Activated naive CD8-positive, alpha-beta T cell (primary cell): ENCODE measurements around the gene MOB1A.
A peak's percentile ranks its signal among the peaks of the same experiment; 100 is the strongest.

ENCODE experiments used
- H3K27ac Mint-ChIP-seq: one replicate; pipeline ENCODE4 v1.8.0; 2021; ENCODE audit warnings: mixed read lengths
- H3K27me3 Mint-ChIP-seq: one replicate; pipeline ENCODE4 v1.8.0; 2021; ENCODE audit warnings: mixed read lengths
- H3K36me3 Mint-ChIP-seq: one replicate; pipeline ENCODE4 v1.8.0; 2021; ENCODE audit warnings: mixed read lengths
- H3K4me1 Mint-ChIP-seq: one replicate; pipeline ENCODE4 v1.8.0; 2021; ENCODE audit warnings: low read depth, mixed read lengths
- H3K4me3 Mint-ChIP-seq: one replicate; pipeline ENCODE4 v1.8.0; 2021; ENCODE audit warnings: mild to moderate bottlenecking, mixed read lengths
- H3K9me3 Mint-ChIP-seq: one replicate; pipeline ENCODE4 v1.8.0; 2021; ENCODE audit warnings: low read depth, mixed read lengths

MOB1A gene

GRCh38 chr2:74186038-74186437, 7.4 kb upstream of the MOB1A start:
- H3K27ac Mint-ChIP-seq = no peak overlapping the region
- no peaks in the 10 kb centered on the region for H3K36me3 Mint-ChIP-seq
- H3K4me1 Mint-ChIP-seq = peaks cover 5% of the 10 kb centered on the region
- H3K27me3 Mint-ChIP-seq = no peaks in the 10 kb centered on the region
- H3K9me3 Mint-ChIP-seq = no peaks in the 10 kb centered on the region
- H3K4me3 Mint-ChIP-seq = no peak overlapping the region

GRCh38 chr2:74183878-74184277, 5.2 kb upstream of the MOB1A start:
- Mint-ChIP-seq H3K36me3 (no peaks in the 10 kb centered on the region), H3K27ac (peak overlapping the region; percentile 2), H3K4me1 (peaks cover 9% of the 10 kb centered on the region), H3K4me3 (no peak overlapping the region), H3K9me3 (no peaks in the 10 kb centered on the region), H3K27me3 (no peaks in the 10 kb centered on the region)

- Mint-ChIP-seq H3K4me1 (peaks cover 16% of the 10 kb centered on the region), H3K9me3 (no peaks in the 10 kb centered on the region), H3K36me3 (no peaks in the 10 kb centered on the region), H3K4me3 (no peak overlapping the region), H3K27me3 (no peaks in the 10 kb centered on the region), H3K27ac (no peak overlapping the region)
Observed at GRCh38 chr2:74181739-74182138, 3.1 kb upstream of the MOB1A start.

- H3K36me3 Mint-ChIP-seq = no peaks in the 10 kb centered on the region
- no peaks in the 10 kb centered on the region for H3K9me3 Mint-ChIP-seq
- no peaks in the 10 kb centered on the region for H3K27me3 Mint-ChIP-seq
- peak overlapping the region; percentile 91 for H3K27ac Mint-ChIP-seq
- peak overlapping the region; percentile 94 for H3K4me3 Mint-ChIP-seq
- peaks cover 32% of the 10 kb centered on the region for H3K4me1 Mint-ChIP-seq
Observed at GRCh38 chr2:74179063-74179865, 585 bp upstream of the MOB1A start.

- no peaks in the 10 kb centered on the region for H3K9me3 Mint-ChIP-seq
- no peaks in the 10 kb centered on the region for H3K27me3 Mint-ChIP-seq
- H3K36me3 Mint-ChIP-seq = no peaks in the 10 kb centered on the region
- H3K4me3 Mint-ChIP-seq = peak overlapping the region; percentile 94
- peaks cover 39% of the 10 kb centered on the region for H3K4me1 Mint-ChIP-seq
- H3K27ac Mint-ChIP-seq = peak overlapping the region; percentile 91
Observed at GRCh38 chr2:74177696-74178095, 983 bp downstream of the MOB1A start.

GRCh38 chr2:74174909-74175308, 3.8 kb downstream of the MOB1A start:
- Mint-ChIP-seq H3K36me3 (peaks cover 2% of the 10 kb centered on the region), H3K27ac (peak overlapping the region; percentile 7), H3K4me1 (peaks cover 47% of the 10 kb centered on the region)

GRCh38 chr2:74168739-74169138, 9.9 kb downstream of the MOB1A start:
- H3K4me3 Mint-ChIP-seq = no peak overlapping the region
- H3K36me3 Mint-ChIP-seq = peaks cover 14% of the 10 kb centered on the region
- H3K4me1 Mint-ChIP-seq = peaks cover 20% of the 10 kb centered on the region
- no peaks in the 10 kb centered on the region for H3K9me3 Mint-ChIP-seq
- H3K27me3 Mint-ChIP-seq = no peaks in the 10 kb centered on the region
- H3K27ac Mint-ChIP-seq = peak overlapping the region; percentile 79

More at GRCh38 chr2:74174909-74175308, 3.8 kb downstream of the MOB1A start:
- Mint-ChIP-seq H3K27me3 (no peaks in the 10 kb centered on the region), H3K9me3 (no peaks in the 10 kb centered on the region), H3K4me3 (peak overlapping the region; percentile 94)

- Mint-ChIP-seq H3K27ac (no peak overlapping the region), H3K27me3 (no peaks in the 10 kb centered on the region), H3K36me3 (peaks cover 12% of the 10 kb centered on the region), H3K4me1 (peaks cover 12% of the 10 kb centered on the region), H3K9me3 (no peaks in the 10 kb centered on the region), H3K4me3 (no peak overlapping the region)
Observed at GRCh38 chr2:74164761-74165160, 13.9 kb downstream of the MOB1A start.

GRCh38 chr2:74162951-74163350, 15.7 kb downstream of the MOB1A start:
- no peaks in the 10 kb centered on the region for H3K9me3 Mint-ChIP-seq
- H3K4me3 Mint-ChIP-seq = no peak overlapping the region
- H3K27ac Mint-ChIP-seq = no peak overlapping the region
- H3K36me3 Mint-ChIP-seq = peaks cover 12% of the 10 kb centered on the region
- peaks cover 6% of the 10 kb centered on the region for H3K4me1 Mint-ChIP-seq
- H3K27me3 Mint-ChIP-seq = no peaks in the 10 kb centered on the region

- Mint-ChIP-seq H3K36me3 (no peaks in the 10 kb centered on the region), H3K27me3 (no peaks in the 10 kb centered on the region), H3K4me1 (no peaks in the 10 kb centered on the region), H3K9me3 (no peaks in the 10 kb centered on the region), H3K27ac (no peak overlapping the region), H3K4me3 (no peak overlapping the region)
Observed at GRCh38 chr2:74155830-74156229, 22.8 kb downstream of the MOB1A start.

- no peaks in the 10 kb centered on the region for H3K4me1 Mint-ChIP-seq
- no peak overlapping the region for H3K4me3 Mint-ChIP-seq
- no peaks in the 10 kb centered on the region for H3K36me3 Mint-ChIP-seq
- H3K9me3 Mint-ChIP-seq = no peaks in the 10 kb centered on the region
- H3K27me3 Mint-ChIP-seq = no peaks in the 10 kb centered on the region
- no peak overlapping the region for H3K27ac Mint-ChIP-seq
Observed at GRCh38 chr2:74152954-74153353, 25.7 kb downstream of the MOB1A start.

- Mint-ChIP-seq H3K4me3 (peak overlapping the region; percentile 19), H3K4me1 (peaks cover 3% of the 10 kb centered on the region), H3K9me3 (no peaks in the 10 kb centered on the region), H3K36me3 (no peaks in the 10 kb centered on the region), H3K27me3 (no peaks in the 10 kb centered on the region), H3K27ac (no peak overlapping the region)
Observed at GRCh38 chr2:74149570-74150319, 28.9 kb downstream of the MOB1A start.

GRCh38 chr2:74149247-74149525, 29.5 kb downstream of the MOB1A start:
- no peaks in the 10 kb centered on the region for H3K9me3 Mint-ChIP-seq
- no peaks in the 10 kb centered on the region for H3K36me3 Mint-ChIP-seq
- no peaks in the 10 kb centered on the region for H3K27me3 Mint-ChIP-seq
- peak overlapping the region; percentile 19 for H3K4me3 Mint-ChIP-seq
- H3K4me1 Mint-ChIP-seq = peaks cover 3% of the 10 kb centered on the region
- no peak overlapping the region for H3K27ac Mint-ChIP-seq

- Mint-ChIP-seq H3K27me3 (no peaks in the 10 kb centered on the region), H3K36me3 (no peaks in the 10 kb centered on the region), H3K4me1 (peaks cover 3% of the 10 kb centered on the region), H3K4me3 (no peak overlapping the region), H3K9me3 (no peaks in the 10 kb centered on the region), H3K27ac (no peak overlapping the region)
Observed at GRCh38 chr2:74148457-74149246, 30.0 kb downstream of the MOB1A start.
